AG09309 (cell line): ENCODE measurements around the gene HNMT.
"Not testable (repeated sequence)": the region's sequence is repeated elsewhere in the genome, so short reads cannot be mapped to it uniquely, and the experiment has no call there.

Source experiments
- DNase-seq: peaks from one replicate; pipeline ENCODE4 v3.0.0-alpha.2; 2010; ENCODE audit warnings: low read depth
- H3K4me3 ChIP-seq: 2 replicates; pipeline ENCODE4 v1.5.1; 2011; ENCODE audit warnings: mild to moderate bottlenecking, low read depth, low read length, moderate library complexity; ENCODE audit not compliant: control insufficient read depth
- CTCF ChIP-seq: IDR thresholded peaks from 2 replicates; pipeline ENCODE4 v1.5.1; 2011; ENCODE audit warnings: mild to moderate bottlenecking, low read depth, low read length, inconsistent platforms; ENCODE audit not compliant: insufficient read depth, control insufficient read depth; ENCODE audit errors: missing control alignments

Gene HNMT

GRCh38 chr2:138034536-138034935 is 70.3 kb downstream of the HNMT start:
- H3K4me3 ChIP-seq, result no peak overlapping the region
- no peak for DNase-seq

GRCh38 chr2:138035608-138036217 is 71.4 kb downstream of the HNMT start:
- peak; percentile 24 for DNase-seq
- no peak overlapping the region for H3K4me3 ChIP-seq
- TF ChIP-seq CTCF, result no peak

More at GRCh38 chr2:138034536-138034935, 70.3 kb downstream of the HNMT start:
- TF ChIP-seq CTCF, result no peak

- H3K4me3 ChIP-seq, result no peak overlapping the region
- TF ChIP-seq CTCF, result no peak
- DNase-seq, result no peak
Observed at GRCh38 chr2:138036522-138036921, 72.2 kb downstream of the HNMT start.

GRCh38 chr2:138037090-138037489 is 72.8 kb downstream of the HNMT start:
- H3K4me3 ChIP-seq, result no peak overlapping the region
- DNase-seq, result no peak
- TF ChIP-seq CTCF, result no peak

- no peak for DNase-seq
- TF ChIP-seq CTCF, result no peak
- H3K4me3 ChIP-seq, result no peak overlapping the region
Observed at GRCh38 chr2:138040616-138041015, 76.3 kb downstream of the HNMT start.

GRCh38 chr2:138042311-138042710 is 78.0 kb downstream of the HNMT start:
- no peak for DNase-seq
- no peak overlapping the region for H3K4me3 ChIP-seq
- TF ChIP-seq CTCF, result no peak

GRCh38 chr2:138043588-138043987 is 79.3 kb downstream of the HNMT start:
- DNase-seq, H3K4me3 ChIP-seq: not testable (repeated sequence)
